ENCODE measurements around the gene ALAD. TPM values are rescaled to one million over a fixed set of nuclear protein-coding genes. Genes with fewer than 3 reads are reported as not detected.
"Not testable (repeated sequence)": the region's sequence is repeated elsewhere in the genome, so short reads cannot be mapped to it uniquely, and the experiment has no call there.

Gene ALAD
- total RNA-seq, 3 donors from 2014 or later (not counting 1 experiment from before 2014, with no cell fraction given), result 30.3 to 38.7 (median 36.4) TPM

DNA sequence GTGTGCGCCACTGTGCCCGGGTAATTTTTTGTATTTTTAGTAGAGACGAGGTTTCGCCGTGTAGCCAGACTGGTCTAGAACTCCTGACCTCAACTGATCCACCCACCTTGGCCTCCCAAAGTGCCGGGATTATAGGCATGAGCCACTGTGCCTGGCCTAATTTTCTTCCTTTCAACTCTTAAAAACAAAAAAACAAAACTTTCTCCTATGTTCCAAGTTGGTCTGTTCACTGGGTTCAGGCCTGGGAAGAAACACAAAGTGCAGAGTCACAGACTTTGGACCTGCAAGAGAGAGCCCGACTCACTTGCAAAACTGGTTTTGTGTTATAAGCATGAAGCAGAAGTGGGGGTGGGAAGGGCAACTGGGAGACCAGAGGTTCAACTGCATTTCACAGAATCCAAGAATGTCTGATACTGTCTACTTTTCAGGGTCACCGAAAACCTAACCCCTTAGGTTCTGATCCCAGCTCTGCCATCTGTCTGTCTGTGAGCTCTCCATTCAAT lies 19.1 kb downstream of the ALAD start:
- intact Hi-C loops (cut with micrococcal nuclease), result no loop called here

DNA sequence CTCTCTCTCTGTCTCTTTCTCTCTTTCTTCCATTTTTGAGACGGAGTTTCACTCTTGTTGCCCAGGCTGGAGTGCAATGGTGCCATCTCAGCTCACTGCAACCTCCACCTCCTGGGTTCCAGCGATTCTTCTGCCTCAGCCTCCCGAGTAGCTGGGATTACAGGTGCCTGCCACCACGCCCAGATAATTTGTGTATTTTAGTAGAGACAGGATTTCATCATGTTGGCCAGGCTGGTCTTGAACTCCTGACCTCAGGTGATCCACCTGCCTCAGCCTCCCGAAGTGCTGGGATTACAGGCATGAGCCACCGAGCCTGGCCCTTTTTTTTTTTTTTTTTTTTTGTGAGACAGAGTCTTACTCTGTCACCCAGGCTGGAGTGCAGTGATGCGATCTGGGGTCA lies 19.6 kb downstream of the ALAD start:
- ATAC-seq; H3K36me3 Mint-ChIP-seq; H3K9me3 Mint-ChIP-seq; H3K4me1 Mint-ChIP-seq; H3K27me3 ChIP-seq (ENCODE audit: control insufficient read depth, insufficient read depth, low read length); H3K9me3 ChIP-seq (ENCODE audit: control insufficient read depth, insufficient read depth, low read length); H3K27me3 Mint-ChIP-seq (ENCODE audit: low read depth in 2 of 2); DNase-seq; intact Hi-C loops (cut with micrococcal nuclease); H3K27ac ChIP-seq (ENCODE audit: low read length); H3K4me3 ChIP-seq (ENCODE audit: low read length); H3K36me3 ChIP-seq (ENCODE audit: control insufficient read depth, insufficient read depth, low read length); H3K4me3 Mint-ChIP-seq; H3K4me1 ChIP-seq (ENCODE audit: control insufficient read depth, insufficient read depth, low read length): not testable (repeated sequence)
- 95% methylated on average over 7 of the region's 7 CpGs for WGBS (ENCODE audit: insufficient coverage)
- H3K27ac Mint-ChIP-seq, result peak overlapping the region in 1 of 2 donors; percentile 1

More for the DNA sequence above, 19.1 kb downstream of the ALAD start:
- Mint-ChIP-seq H3K36me3 (peaks cover under 1% of the 10 kb centered on the region), H3K9me3 (no peaks in the 10 kb centered on the region), H3K27me3 (ENCODE audit: low read depth in 2 of 2) (no peaks in the 10 kb centered on the region), H3K27ac (no peak overlapping the region), H3K4me3 (no peak overlapping the region), H3K4me1 (no peaks in the 10 kb centered on the region)
- H3K36me3 ChIP-seq (ENCODE audit: control insufficient read depth, insufficient read depth, low read length), result no peaks in the 10 kb centered on the region
- ATAC-seq, result no peak
- DNase-seq, result no peak
- peaks cover 5% of the 10 kb centered on the region for H3K4me1 ChIP-seq (ENCODE audit: control insufficient read depth, insufficient read depth, low read length)
- no peak overlapping the region for H3K27ac ChIP-seq (ENCODE audit: low read length)
- 95% methylated on average over 8 of the region's 8 CpGs for WGBS (ENCODE audit: insufficient coverage)
- H3K4me3 ChIP-seq (ENCODE audit: low read length), result no peak overlapping the region
- H3K9me3 ChIP-seq (ENCODE audit: control insufficient read depth, insufficient read depth, low read length), result no peaks in the 10 kb centered on the region
- H3K27me3 ChIP-seq (ENCODE audit: control insufficient read depth, insufficient read depth, low read length), result no peaks in the 10 kb centered on the region
- TF ChIP-seq, protein P1, sequence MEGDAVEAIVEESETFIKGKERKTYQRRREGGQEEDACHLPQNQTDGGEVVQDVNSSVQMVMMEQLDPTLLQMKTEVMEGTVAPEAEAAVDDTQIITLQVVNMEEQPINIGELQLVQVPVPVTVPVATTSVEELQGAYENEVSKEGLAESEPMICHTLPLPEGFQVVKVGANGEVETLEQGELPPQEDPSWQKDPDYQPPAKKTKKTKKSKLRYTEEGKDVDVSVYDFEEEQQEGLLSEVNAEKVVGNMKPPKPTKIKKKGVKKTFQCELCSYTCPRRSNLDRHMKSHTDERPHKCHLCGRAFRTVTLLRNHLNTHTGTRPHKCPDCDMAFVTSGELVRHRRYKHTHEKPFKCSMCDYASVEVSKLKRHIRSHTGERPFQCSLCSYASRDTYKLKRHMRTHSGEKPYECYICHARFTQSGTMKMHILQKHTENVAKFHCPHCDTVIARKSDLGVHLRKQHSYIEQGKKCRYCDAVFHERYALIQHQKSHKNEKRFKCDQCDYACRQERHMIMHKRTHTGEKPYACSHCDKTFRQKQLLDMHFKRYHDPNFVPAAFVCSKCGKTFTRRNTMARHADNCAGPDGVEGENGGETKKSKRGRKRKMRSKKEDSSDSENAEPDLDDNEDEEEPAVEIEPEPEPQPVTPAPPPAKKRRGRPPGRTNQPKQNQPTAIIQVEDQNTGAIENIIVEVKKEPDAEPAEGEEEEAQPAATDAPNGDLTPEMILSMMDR (IDR thresholded peaks at IDR 0.05), result no peak

DNA sequence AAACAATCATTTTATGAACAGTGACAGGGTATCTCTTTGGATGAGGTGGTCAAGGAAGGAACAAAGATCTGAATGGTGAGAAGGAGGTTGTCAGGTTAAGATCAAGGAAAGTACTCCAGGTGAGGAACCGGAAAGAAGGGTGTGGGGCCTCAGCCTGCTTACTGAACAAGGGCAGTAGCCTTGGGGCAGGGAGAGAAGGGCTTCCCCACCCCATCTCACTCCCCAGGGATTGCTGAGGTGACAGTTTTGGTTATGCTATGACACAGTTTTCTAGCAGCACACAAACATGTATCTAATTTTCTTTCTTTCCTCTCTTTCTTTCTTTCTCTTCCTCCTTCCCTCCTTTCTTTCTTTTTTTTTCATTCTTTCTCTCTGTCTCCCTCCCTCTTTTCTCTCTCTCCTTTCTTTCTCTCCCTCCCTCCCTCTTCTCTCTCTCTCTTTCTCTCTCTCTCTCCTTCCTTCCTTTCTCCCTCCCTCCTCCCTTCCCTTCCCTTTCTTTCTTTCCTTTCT lies 20.2 kb downstream of the ALAD start:
- no peak overlapping the region for H3K4me3 Mint-ChIP-seq
- DNase-seq, result no peak
- H3K9me3 Mint-ChIP-seq, result no peaks in the 10 kb centered on the region
- TF ChIP-seq, protein P1 (IDR thresholded peaks at IDR 0.05), result no peak
- no peak overlapping the region for H3K4me3 ChIP-seq (ENCODE audit: low read length)
- H3K27me3 Mint-ChIP-seq (ENCODE audit: low read depth in 2 of 2), result no peaks in the 10 kb centered on the region
- intact Hi-C loops (cut with micrococcal nuclease), result no loop called here
- H3K27me3 ChIP-seq (ENCODE audit: control insufficient read depth, insufficient read depth, low read length), result no peaks in the 10 kb centered on the region
- no peaks in the 10 kb centered on the region for H3K9me3 ChIP-seq (ENCODE audit: control insufficient read depth, insufficient read depth, low read length)
- 60% methylated on average over 1 of the region's 1 CpG for WGBS (ENCODE audit: insufficient coverage)
- no peak for ATAC-seq
- no peaks in the 10 kb centered on the region for H3K36me3 Mint-ChIP-seq
- H3K36me3 ChIP-seq (ENCODE audit: control insufficient read depth, insufficient read depth, low read length), result no peaks in the 10 kb centered on the region
- H3K27ac ChIP-seq (ENCODE audit: low read length), result no peak overlapping the region
- H3K4me1 ChIP-seq (ENCODE audit: control insufficient read depth, insufficient read depth, low read length), result peaks cover 12% of the 10 kb centered on the region
- H3K27ac Mint-ChIP-seq, result peak overlapping the region in 1 of 2 donors; percentile 1
- peaks cover 0 to under 1% of the 10 kb centered on the region in 2 donors for H3K4me1 Mint-ChIP-seq

DNA sequence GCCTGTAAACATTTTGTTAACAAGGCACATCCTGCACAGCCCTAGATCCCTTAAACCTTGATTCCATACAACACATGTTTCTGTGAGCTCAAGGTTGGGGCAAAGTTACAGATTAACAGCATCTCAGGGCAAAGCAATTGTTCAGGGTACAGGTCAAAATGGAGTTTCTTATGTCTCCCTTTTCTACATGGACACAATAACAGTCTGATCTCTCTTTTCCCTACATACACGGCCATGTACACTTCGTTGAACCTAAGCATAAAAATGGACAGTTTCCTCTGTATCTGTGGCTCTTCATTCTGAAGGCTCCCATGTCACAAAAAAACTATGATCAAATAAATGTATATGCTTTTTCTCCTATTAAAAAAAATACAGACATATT lies 21.3 kb downstream of the ALAD start:
- DNase-seq; ATAC-seq; H3K4me3 Mint-ChIP-seq; H3K9me3 Mint-ChIP-seq; intact Hi-C loops (cut with micrococcal nuclease); H3K27ac Mint-ChIP-seq; H3K36me3 ChIP-seq (ENCODE audit: control insufficient read depth, insufficient read depth, low read length); H3K27me3 ChIP-seq (ENCODE audit: control insufficient read depth, insufficient read depth, low read length); H3K27ac ChIP-seq (ENCODE audit: low read length); H3K27me3 Mint-ChIP-seq (ENCODE audit: low read depth in 2 of 2); H3K4me3 ChIP-seq (ENCODE audit: low read length); H3K36me3 Mint-ChIP-seq; H3K9me3 ChIP-seq (ENCODE audit: control insufficient read depth, insufficient read depth, low read length): not testable (repeated sequence)
- H3K4me1 Mint-ChIP-seq, result peaks cover 6 to 11% of the 10 kb centered on the region in 2 donors
- H3K4me1 ChIP-seq (ENCODE audit: control insufficient read depth, insufficient read depth, low read length), result peaks cover 21% of the 10 kb centered on the region
- WGBS (ENCODE audit: insufficient coverage), result 84% methylated on average over 2 of the region's 2 CpGs

DNA sequence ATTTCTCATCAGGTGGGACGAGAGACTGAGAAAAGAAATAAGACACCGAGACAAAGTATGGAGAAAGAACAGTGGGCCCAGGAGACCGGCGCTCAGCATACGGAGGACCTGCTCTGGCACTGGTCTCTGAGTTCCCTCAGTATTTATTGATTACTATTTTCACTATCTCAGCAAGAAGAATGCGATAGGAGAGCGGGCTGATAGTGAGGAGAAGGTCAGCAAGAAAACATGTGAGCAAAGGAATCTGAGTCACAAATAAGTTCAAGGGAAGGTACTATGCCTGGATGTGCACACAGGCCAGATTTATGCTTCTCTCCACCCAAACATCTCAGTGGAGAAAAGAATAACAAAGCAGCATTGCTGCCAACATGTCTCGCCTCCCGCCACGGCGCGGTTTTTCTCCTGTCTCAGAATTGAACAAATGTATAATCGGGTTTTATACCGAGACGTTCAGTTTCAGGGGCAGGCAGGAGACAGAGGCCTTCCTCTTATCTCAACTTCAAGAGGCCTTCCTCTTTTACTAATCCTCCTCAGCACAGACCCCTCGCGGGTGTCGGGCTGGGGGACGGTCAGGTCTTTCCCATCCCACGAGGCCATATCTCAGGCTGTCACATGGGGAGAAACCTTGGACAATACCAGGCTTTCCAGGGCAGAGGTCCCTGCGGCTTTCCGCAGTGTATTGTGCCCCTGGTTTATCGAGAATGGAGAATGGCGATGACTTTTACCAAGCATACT lies 21.8 kb downstream of the ALAD start:
- H3K36me3 Mint-ChIP-seq; DNase-seq; H3K36me3 ChIP-seq (ENCODE audit: control insufficient read depth, insufficient read depth, low read length); H3K9me3 Mint-ChIP-seq; H3K27me3 ChIP-seq (ENCODE audit: control insufficient read depth, insufficient read depth, low read length); H3K4me3 Mint-ChIP-seq; H3K27ac ChIP-seq (ENCODE audit: low read length); H3K4me3 ChIP-seq (ENCODE audit: low read length); H3K9me3 ChIP-seq (ENCODE audit: control insufficient read depth, insufficient read depth, low read length); ATAC-seq; intact Hi-C loops (cut with micrococcal nuclease); H3K27me3 Mint-ChIP-seq (ENCODE audit: low read depth in 2 of 2): not testable (repeated sequence)
- peaks cover 6 to 17% of the 10 kb centered on the region in 2 donors for H3K4me1 Mint-ChIP-seq
- peak overlapping the region; percentile 21 to 27 for H3K27ac Mint-ChIP-seq
- peaks cover 21% of the 10 kb centered on the region for H3K4me1 ChIP-seq (ENCODE audit: control insufficient read depth, insufficient read depth, low read length)
- 79% methylated on average over 24 of the region's 24 CpGs for WGBS (ENCODE audit: insufficient coverage)

Measured in natural killer cell (primary cell).